HepG2 (cell line): ENCODE data around the gene NDOR1. TPM values are rescaled to one million over a fixed set of nuclear protein-coding genes. Genes with fewer than 3 reads are reported as not detected.

ENCODE experiments used
- ATAC-seq: fragments of 200-7000 bp; cut with Tn5 transposase; 3 replicates; pipeline ENCODE4 v1.9.1; 2020; ENCODE audit warnings: mild to moderate bottlenecking, moderate library complexity
- BruUV-seq: library from RNA; stranded (reverse); fragments of 400-500 nt; replicated peaks from 2 replicates; lab custom pipeline; 2021; lab: Mats Ljungman, UMichigan
- CTCF ChIA-PET: fragments of 300-600 bp; formaldehyde crosslinking; extraction: SDS; loops from one replicate; lab custom pipeline; 2021; ENCODE audit warnings: low total read pairs, inconsistent platforms, low intra/inter-chr PET ratio; lab: Yijun Ruan, JAX
- POLR2A ChIA-PET: fragments of 350-600 bp; sonication (Branson Sonifier 250); formaldehyde crosslinking; loops from one replicate; lab custom pipeline; 2020; ENCODE audit warnings: antibody characterized with exemption, inconsistent platforms; lab: Yijun Ruan, JAX
- DNase-seq: peaks from one replicate; pipeline ENCODE4 v3.0.0-alpha.2; 2015; ENCODE audit warnings: low spot score
- FAIRE-seq: peaks from 3 replicates; lab custom pipeline; 2011; peaks lifted over from hg19 to GRCh38; lab: Jason Lieb, UNC
- H2AFZ ChIP-seq: one replicate; pipeline ENCODE4 v1.6.1; 2011; ENCODE audit warnings: low read length, inconsistent platforms
- H3K27ac ChIP-seq: fragments of 300-600 bp; 3 replicates; pipeline ENCODE4 v1.8.0; 2011; ENCODE audit warnings: mixed run types, mild to moderate bottlenecking, mixed read lengths, low read length, inconsistent platforms; ENCODE audit not compliant: insufficient read depth; ENCODE audit errors: extremely low read length
- H3K27me3 ChIP-seq, 2 experiments: fragments of 200-600 bp in 1 of 2; 2 replicates in 1 of 2; 3 replicates in 1 of 2; pipeline versions ENCODE4 v1.6.0 to v1.8.0; 2011; ENCODE audit warnings: low read length in 2 of 2, mild to moderate bottlenecking in 2 of 2, moderate library complexity in 2 of 2, inconsistent platforms in 1 of 2; ENCODE audit not compliant: insufficient read depth in 2 of 2, control insufficient read depth in 1 of 2
- H3K36me3 ChIP-seq, 2 experiments: fragments of 200-600 bp in 1 of 2; replicated peaks in 1 of 2; 2 replicates in 1 of 2; 3 replicates in 1 of 2; pipeline versions ENCODE4 v1.5.1 to v1.8.0; 2011; ENCODE audit warnings: low read length in 2 of 2, inconsistent platforms in 1 of 2; ENCODE audit not compliant: insufficient read depth in 2 of 2, control insufficient read depth in 1 of 2
- H3K4me1 ChIP-seq: 2 replicates; pipeline ENCODE4 v1.5.1; 2012; ENCODE audit warnings: low read length, inconsistent platforms; ENCODE audit not compliant: insufficient read depth
- H3K4me2 ChIP-seq: 2 replicates; pipeline ENCODE4 v1.6.0; 2011; ENCODE audit warnings: low read depth, low read length, inconsistent platforms
- H3K4me3 ChIP-seq, 3 experiments: fragments of 200-600 bp in 1 of 3; sonication (generic), shearing (Covaris generic) in 1 of 3; replicated peaks in 1 of 3; 2 replicates each; pipeline ENCODE4 v1.5.1; 2011 to 2016; ENCODE audit warnings: low read length in 3 of 3, inconsistent platforms in 2 of 3, low read depth in 2 of 3, mild to moderate bottlenecking in 2 of 3, control low read depth in 1 of 3, mixed read lengths in 1 of 3; ENCODE audit not compliant: insufficient read depth in 1 of 3
- H3K79me2 ChIP-seq: one replicate; pipeline ENCODE4 v1.6.1; 2011; ENCODE audit warnings: low read length, inconsistent platforms; ENCODE audit not compliant: insufficient read depth
- H3K9ac ChIP-seq: 2 replicates; pipeline ENCODE4 v1.6.0; 2011; ENCODE audit warnings: mild to moderate bottlenecking, low read depth, low read length, inconsistent platforms; ENCODE audit not compliant: insufficient read depth
- H3K9me3 ChIP-seq: 2 replicates; pipeline ENCODE4 v1.5.1; 2012; ENCODE audit warnings: mild to moderate bottlenecking, low read length
- H4K20me1 ChIP-seq: 2 replicates; pipeline ENCODE4 v1.6.0; 2011; ENCODE audit warnings: inconsistent platforms, mild to moderate bottlenecking, low read length, moderate library complexity; ENCODE audit not compliant: insufficient read depth
- KLF6 ChIP-seq: IDR thresholded peaks from 2 replicates; pipeline ENCODE4 v1.8.0; 2016; ENCODE audit warnings: missing biosample characterization, missing genetic modification reagents
- MAFF ChIP-seq: IDR thresholded peaks from 2 replicates; pipeline ENCODE4 v1.6.1; 2011; ENCODE audit warnings: low read depth, low read length, improper control_type of control experiment
- SMC3 ChIP-seq: IDR thresholded peaks from 2 replicates; pipeline ENCODE4 v1.6.1; 2011; ENCODE audit warnings: low read length, improper control_type of control experiment
- TEAD3 ChIP-seq: optimal IDR thresholded peaks from 2 replicates; pipeline ENCODE3; 2016; ENCODE audit warnings: borderline replicate concordance
- XRCC5 ChIP-seq: fragments of 200-400 bp; formaldehyde crosslinking; optimal IDR thresholded peaks from 2 replicates; pipeline ENCODE3; 2017; ENCODE audit warnings: mild to moderate bottlenecking, low read length
- ZNF652 ChIP-seq: IDR thresholded peaks from 2 replicates; pipeline ENCODE4 v1.6.1; 2016; ENCODE audit warnings: low read depth, borderline replicate concordance
- WGBS: methylation state at CpG from one replicate; pipeline ENCODE4 v1.1.6; 2017; ENCODE audit warnings: low lambda C conversion rate; 5-methylcytosine and 5-hydroxymethylcytosine counted together
- in situ Hi-C: cut with HindIII; loops from 2 replicates; pipeline ENCODE4 v1.10.0; 2017; ENCODE audit warnings: low pct_unique_long_range_greater_than_20kb; ENCODE audit not compliant: extremely low pct_ligation_motif_present
- intact Hi-C: fragments of 100-400 bp; cut with micrococcal nuclease; formaldehyde crosslinking; loops from one replicate; pipeline ENCODE4 v1.10.0; 2022; ENCODE audit not compliant: unreplicated experiment
- polyA plus RNA-seq, 8 experiments: library from polyadenylated mRNA; depleted of rRNA in 3 of 8; stranded (reverse) in 7 of 8; unstranded in 1 of 8; fragments of >200 nt; fragmentation: Illumina TruSeq in 4 of 8; extraction: Trizol in 4 of 8; gene quantifications; 2 replicates each; pipeline versions ENCODE4 v1.2.1 to v1.2.3, GENCODE V29; 2011 to 2016; ENCODE audit warnings: low read depth in 4 of 8, missing spikeins in 1 of 8, mixed read lengths in 1 of 8; ENCODE audit not compliant: insufficient read depth in 1 of 8
- total RNA-seq, 5 experiments: library from RNA; depleted of rRNA; stranded (reverse); fragments of >200 nt; fragmentation: Illumina TruSeq; extraction: Trizol; gene quantifications; 2 replicates each; pipeline ENCODE4 v1.2.3, GENCODE V29; 2016; ENCODE audit warnings: low read depth in 1 of 5
- TF ChIP-seq, protein P1 (sequence below): sonication (generic); IDR thresholded peaks from 2 replicates; pipeline ENCODE4 v1.6.1; 2016; ENCODE audit warnings: low read depth, borderline replicate concordance
- TF ChIP-seq, protein P2 (sequence below): sonication (generic); formaldehyde crosslinking; IDR thresholded peaks from 2 replicates; pipeline ENCODE4 v1.8.1; 2023; ENCODE audit warnings: missing genetic modification reagents, mild to moderate bottlenecking, borderline replicate concordance
- TF ChIP-seq, protein P3 (sequence below): sonication (generic); formaldehyde crosslinking; IDR thresholded peaks from 2 replicates; pipeline ENCODE4 v1.5.1; 2020; ENCODE audit warnings: mild to moderate bottlenecking, missing genetic modification reagents
- TF ChIP-seq, protein P4 (sequence below): sonication (generic); formaldehyde crosslinking; IDR thresholded peaks from 2 replicates; pipeline ENCODE4 v1.8.1; 2023; ENCODE audit warnings: mild to moderate bottlenecking, inconsistent platforms, moderate library complexity, missing genetic modification reagents, borderline replicate concordance
- TF ChIP-seq, protein P5 (sequence below): sonication (generic); formaldehyde crosslinking; IDR thresholded peaks from 2 replicates; pipeline ENCODE4 v1.4.0; 2020; ENCODE audit warnings: missing genetic modification reagents
- TF ChIP-seq, protein P6 (sequence below): sonication (generic); formaldehyde crosslinking; IDR thresholded peaks from 2 replicates; pipeline ENCODE4 v1.5.0; 2020; ENCODE audit warnings: mild to moderate bottlenecking, missing genetic modification reagents, moderate library complexity

Gene NDOR1
- total and polyA plus RNA-seq, 2 of the 13 experiments (the other 11 are each of a cell fraction or from before 2014, with no cell fraction given) = 3.6 to 8.7 TPM

DNA sequence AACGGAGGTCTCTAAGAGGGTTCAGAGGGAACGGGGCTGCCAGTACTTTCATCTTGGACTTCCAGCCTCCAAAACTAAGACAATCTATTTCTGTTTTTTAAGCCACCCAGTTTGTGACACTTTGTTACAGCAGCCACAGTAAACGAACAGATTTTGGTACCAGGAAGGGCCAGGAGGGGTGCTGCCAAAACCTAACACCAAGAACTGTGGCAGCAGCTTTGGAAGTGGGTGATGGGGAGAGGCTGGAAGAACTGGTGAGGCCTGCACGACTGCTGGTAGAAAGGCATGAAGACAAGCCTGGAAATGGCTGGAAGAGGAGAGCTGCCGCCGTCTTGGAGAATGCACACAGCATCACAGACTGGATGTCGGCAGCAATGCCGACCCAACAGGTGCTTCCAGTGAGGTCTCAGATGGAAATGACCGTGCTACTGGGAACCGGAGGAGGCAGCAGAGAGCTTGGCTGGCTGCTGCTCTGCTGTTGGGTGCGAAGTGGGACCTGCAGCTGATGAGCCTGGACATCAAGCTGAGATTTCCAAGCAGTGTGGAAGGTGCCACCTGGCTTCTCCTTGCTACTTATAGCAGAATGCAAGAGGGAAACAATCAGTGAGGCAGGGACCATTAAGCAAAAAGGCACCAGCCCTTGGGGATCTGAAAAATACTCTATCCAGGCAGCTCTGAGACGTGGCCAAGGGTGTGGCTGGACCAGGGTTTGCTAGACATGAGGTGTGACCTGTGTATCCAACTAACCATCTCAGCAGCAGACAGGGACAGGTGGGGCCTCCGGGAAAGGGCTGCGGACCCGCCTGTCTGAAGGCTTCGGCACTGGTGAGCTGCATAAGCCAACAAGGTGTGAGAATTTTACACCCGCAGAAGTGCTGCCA lies 29.0 kb upstream of the NDOR1 start:
- Histone ChIP-seq H3K27ac (no peak overlapping the region), H3K79me2 (no peaks in the 10 kb centered on the region), H3K27me3 (peaks cover 0 to 7% of the 10 kb centered on the region in 2 experiments; a peak in 2 of 5 replicates), H3K36me3 (peaks cover 8 to 11% of the 10 kb centered on the region in 2 experiments; a peak in 4 of 5 replicates), H3K4me2 (no peak overlapping the region), H2AFZ (no peak overlapping the region), H3K4me3 (no peak overlapping the region), H3K4me1 (no peaks in the 10 kb centered on the region), H4K20me1 (no peaks in the 10 kb centered on the region), H3K9ac (no peak overlapping the region), H3K9me3 (no peaks in the 10 kb centered on the region)
- ATAC-seq (peak; percentile 69), FAIRE-seq (peak; percentile 59), DNase-seq (peak; percentile 49)
- intact Hi-C loops = loop anchor here (10.0 kb wide), 1 partner anchor 62 kb away; the partner anchor contains the start of gene DPP7
- WGBS = 36% methylated on average over 13 of the region's 17 CpGs
- BruUV-seq = no TSS peak
- ChIA-PET CTCF (interaction anchor here (1.1 to 1.5 kb wide), 3 partner anchors 51 to 60 kb away, joined by 3 to 8 read pairs (median 3); partner anchors contain the start of gene RNF224), POLR2A (interaction anchor here (0.8 to 1.6 kb wide), 8 partner anchors 12 to 101 kb away, joined by 3 to 7 read pairs (median 3); partner anchors contain the start of genes ANAPC2, MAN1B1, RNF224 and SSNA1)
- in situ Hi-C loops = no loop called here
- TF ChIP-seq, protein P1, sequence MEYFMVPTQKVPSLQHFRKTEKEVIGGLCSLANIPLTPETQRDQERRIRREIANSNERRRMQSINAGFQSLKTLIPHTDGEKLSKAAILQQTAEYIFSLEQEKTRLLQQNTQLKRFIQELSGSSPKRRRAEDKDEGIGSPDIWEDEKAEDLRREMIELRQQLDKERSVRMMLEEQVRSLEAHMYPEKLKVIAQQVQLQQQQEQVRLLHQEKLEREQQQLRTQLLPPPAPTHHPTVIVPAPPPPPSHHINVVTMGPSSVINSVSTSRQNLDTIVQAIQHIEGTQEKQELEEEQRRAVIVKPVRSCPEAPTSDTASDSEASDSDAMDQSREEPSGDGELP = peak; percentile 13; the same call in 1 of the 2 replicates
- peak; percentile 62 for TF ChIP-seq XRCC5
- TF ChIP-seq KLF6 (CRISPR knock-in tag) = no peak
- TF ChIP-seq, protein P2, sequence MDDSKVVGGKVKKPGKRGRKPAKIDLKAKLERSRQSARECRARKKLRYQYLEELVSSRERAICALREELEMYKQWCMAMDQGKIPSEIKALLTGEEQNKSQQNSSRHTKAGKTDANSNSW (CRISPR knock-in tag) = no peak
- no peak for TF ChIP-seq MAFF
- TF ChIP-seq, protein P3, sequence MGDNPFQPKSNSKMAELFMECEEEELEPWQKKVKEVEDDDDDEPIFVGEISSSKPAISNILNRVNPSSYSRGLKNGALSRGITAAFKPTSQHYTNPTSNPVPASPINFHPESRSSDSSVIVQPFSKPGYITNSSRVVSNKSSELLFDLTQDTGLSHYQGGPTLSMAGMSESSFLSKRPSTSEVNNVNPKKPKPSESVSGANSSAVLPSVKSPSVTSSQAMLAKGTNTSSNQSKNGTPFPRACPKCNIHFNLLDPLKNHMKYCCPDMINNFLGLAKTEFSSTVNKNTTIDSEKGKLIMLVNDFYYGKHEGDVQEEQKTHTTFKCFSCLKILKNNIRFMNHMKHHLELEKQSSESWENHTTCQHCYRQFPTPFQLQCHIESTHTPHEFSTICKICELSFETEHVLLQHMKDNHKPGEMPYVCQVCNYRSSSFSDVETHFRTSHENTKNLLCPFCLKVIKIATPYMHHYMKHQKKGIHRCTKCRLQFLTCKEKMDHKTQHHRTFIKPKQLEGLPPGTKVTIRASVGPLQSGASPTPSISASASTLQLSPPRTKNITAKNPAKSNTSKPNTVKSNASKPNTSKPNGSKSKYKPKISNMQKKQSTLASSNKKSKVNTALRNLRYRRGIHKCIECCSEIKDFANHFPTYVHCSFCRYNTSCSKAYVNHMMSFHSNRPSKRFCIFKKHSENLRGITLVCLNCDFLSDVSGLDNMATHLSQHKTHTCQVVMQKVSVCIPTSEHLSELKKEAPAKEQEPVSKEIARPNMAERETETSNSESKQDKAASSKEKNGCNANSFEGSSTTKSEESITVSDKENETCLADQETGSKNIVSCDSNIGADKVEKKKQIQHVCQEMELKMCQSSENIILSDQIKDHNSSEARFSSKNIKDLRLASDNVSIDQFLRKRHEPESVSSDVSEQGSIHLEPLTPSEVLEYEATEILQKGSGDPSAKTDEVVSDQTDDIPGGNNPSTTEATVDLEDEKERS (CRISPR knock-in tag) = 0 out of 2 replicates have a peak, but pooled peaks have one; percentile 22
- peak; percentile 45 for TF ChIP-seq TEAD3 (CRISPR knock-in tag)
- TF ChIP-seq, protein P4, sequence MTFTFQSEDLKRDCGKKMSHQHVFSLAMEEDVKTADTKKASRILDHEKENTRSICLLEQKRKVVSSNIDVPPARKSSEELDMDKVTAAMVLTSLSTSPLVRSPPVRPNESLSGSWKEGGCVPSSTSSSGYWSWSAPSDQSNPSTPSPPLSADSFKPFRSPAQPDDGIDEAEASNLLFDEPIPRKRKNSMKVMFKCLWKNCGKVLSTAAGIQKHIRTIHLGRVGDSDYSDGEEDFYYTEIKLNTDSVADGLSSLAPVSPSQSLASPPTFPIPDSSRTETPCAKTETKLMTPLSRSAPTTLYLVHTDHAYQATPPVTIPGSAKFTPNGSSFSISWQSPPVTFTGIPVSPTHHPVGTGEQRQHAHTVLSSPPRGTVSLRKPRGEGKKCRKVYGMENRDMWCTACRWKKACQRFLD = no peak
- 0 out of 2 replicates have a peak, but pooled peaks have one; percentile 20 for TF ChIP-seq SMC3
- TF ChIP-seq, protein P5, sequence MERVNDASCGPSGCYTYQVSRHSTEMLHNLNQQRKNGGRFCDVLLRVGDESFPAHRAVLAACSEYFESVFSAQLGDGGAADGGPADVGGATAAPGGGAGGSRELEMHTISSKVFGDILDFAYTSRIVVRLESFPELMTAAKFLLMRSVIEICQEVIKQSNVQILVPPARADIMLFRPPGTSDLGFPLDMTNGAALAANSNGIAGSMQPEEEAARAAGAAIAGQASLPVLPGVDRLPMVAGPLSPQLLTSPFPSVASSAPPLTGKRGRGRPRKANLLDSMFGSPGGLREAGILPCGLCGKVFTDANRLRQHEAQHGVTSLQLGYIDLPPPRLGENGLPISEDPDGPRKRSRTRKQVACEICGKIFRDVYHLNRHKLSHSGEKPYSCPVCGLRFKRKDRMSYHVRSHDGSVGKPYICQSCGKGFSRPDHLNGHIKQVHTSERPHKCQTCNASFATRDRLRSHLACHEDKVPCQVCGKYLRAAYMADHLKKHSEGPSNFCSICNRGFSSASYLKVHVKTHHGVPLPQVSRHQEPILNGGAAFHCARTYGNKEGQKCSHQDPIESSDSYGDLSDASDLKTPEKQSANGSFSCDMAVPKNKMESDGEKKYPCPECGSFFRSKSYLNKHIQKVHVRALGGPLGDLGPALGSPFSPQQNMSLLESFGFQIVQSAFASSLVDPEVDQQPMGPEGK (CRISPR knock-in tag) = 0 out of 2 replicates have a peak, but pooled peaks have one; percentile 21
- TF ChIP-seq, protein P6, sequence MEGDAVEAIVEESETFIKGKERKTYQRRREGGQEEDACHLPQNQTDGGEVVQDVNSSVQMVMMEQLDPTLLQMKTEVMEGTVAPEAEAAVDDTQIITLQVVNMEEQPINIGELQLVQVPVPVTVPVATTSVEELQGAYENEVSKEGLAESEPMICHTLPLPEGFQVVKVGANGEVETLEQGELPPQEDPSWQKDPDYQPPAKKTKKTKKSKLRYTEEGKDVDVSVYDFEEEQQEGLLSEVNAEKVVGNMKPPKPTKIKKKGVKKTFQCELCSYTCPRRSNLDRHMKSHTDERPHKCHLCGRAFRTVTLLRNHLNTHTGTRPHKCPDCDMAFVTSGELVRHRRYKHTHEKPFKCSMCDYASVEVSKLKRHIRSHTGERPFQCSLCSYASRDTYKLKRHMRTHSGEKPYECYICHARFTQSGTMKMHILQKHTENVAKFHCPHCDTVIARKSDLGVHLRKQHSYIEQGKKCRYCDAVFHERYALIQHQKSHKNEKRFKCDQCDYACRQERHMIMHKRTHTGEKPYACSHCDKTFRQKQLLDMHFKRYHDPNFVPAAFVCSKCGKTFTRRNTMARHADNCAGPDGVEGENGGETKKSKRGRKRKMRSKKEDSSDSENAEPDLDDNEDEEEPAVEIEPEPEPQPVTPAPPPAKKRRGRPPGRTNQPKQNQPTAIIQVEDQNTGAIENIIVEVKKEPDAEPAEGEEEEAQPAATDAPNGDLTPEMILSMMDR (CRISPR knock-in tag) = peak; percentile 76
- TF ChIP-seq ZNF652 (CRISPR knock-in tag) = no peak
